ENCODE data around the gene NIN.
A peak's percentile ranks its signal among the peaks of the same experiment; 100 is the strongest.

NIN gene

DNA sequence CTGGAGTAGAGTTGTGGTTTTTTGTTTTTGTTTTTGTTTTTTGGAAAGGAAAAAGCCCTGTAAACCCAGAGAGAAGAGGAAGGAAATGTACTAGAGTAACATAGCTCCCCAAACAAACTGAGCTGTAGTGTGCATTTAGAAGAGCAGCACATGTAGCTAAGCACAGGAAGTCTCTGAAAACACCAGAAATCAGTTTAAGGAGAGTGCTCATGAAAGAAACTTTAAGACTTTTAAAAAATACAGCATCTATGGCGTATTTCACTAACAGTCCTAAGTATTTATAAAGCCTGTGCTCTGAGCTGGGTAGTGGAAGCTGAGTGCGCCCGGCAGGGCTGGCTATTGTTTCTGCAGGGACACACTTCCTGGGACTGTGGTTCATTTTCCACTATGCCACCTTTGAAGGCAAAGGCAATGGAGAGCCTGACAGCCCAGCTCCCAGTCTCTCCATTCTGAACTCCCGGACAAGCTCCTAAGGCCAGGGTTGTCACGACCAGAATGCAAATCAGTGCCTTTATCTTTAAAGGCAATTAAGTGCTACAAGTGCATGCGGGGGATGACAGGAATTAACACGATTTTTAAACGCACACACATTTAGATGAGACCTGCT lies 45.4 kb downstream of the NIN start:
- no peak for DNase-seq

- DNase-seq, result no peak
These were observed 46.1 kb downstream of the NIN start for GRCh38 chr14:50784683-50785456.

GRCh38 chr14:50783563-50783962 lies 47.4 kb downstream of the NIN start:
- DNase-seq, result no peak

GRCh38 chr14:50780393-50780792 lies 50.6 kb downstream of the NIN start:
- DNase-seq, result no peak

GRCh38 chr14:50778721-50779483 lies 52.1 kb downstream of the NIN start:
- no peak for DNase-seq

- no peak for DNase-seq
These were observed 54.4 kb downstream of the NIN start for GRCh38 chr14:50776522-50776921.

- no peak for DNase-seq
These were observed 55.6 kb downstream of the NIN start for GRCh38 chr14:50775357-50775756.

- no peak for DNase-seq
These were observed 56.3 kb downstream of the NIN start for GRCh38 chr14:50774542-50775267.

GRCh38 chr14:50773632-50774541 lies 57.1 kb downstream of the NIN start:
- peak; percentile 61 for DNase-seq

- no peak for DNase-seq
These were observed 58.5 kb downstream of the NIN start for GRCh38 chr14:50772412-50772811.

- no peak for DNase-seq
These were observed 60.4 kb downstream of the NIN start for GRCh38 chr14:50770586-50770985.

DNA sequence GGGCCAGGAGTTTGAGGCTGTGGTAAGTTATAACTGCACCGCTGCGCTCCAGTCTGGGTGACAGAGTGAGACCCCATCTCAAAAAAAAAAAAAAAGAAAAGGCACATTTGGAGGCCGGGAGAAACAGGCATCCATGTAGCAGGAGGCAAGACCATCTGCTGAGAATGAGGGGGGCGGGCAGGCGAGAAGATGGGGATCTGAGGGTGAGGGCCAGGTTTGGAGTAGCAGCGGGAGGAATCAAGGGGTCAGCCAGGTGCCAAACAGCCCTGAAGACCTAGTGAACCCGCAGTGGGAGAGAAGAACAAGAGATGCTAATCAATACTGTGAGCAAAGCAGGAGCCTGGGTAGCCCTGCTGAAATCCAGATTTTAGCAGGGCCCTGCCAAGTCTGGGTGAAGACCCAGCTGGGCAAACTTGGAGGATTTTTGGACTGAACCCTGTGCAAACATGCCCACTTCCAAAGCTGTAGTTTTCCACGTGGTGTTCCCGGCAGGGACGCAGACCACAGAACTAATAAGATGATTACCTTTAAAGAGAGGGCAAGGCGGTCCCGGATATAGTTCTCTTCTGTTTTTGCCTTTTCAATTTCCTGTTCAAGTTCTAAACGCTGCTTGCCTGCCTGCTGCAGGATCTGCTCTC lies 61.0 kb downstream of the NIN start:
- no peak for DNase-seq

DNA sequence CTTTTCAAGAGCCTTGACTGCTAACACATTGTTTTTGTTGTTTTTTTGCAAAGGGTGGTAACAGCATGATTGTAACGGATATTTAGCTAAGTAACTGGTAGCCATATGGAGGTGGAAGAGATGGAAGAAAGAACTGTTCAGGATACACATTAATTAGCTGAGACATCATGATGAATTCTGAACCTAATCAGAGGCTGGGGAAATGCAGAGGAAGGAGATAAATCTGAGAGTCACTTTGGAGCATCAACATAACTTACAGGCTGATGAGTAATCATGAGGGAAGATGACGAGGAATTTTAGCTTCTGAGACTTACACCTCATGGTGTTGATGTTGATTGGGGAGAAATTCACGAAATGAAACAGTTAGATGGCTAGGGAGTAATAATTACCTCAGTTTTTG lies 62.3 kb downstream of the NIN start:
- DNase-seq, result no peak

DNA sequence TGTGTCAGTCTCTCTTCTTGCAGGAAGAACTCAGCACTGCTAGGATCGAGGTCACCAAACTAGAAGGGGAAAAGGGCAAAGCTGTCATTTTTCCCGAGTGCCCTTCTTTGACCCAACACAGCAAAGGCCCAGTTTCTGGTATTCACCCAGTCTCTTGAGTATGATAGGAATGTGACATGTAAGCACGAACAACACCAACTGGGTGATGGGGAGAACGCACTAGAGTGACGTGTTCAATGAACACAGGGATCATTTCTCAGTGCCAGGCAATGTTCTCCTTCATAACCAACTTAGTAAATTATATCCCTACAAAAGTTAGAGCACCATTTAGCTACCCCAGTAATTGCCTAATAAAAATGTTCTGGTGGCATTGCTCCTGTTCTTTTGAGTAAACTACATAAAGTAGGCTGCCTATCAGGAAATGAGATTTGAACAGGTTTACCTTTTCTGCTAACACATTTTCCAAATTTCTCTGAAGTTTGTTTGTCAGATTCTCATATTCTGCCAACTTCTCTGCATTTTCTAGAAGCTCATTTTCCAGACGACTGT lies 64.5 kb downstream of the NIN start:
- DNase-seq, result no peak

- DNase-seq, result peak; percentile 36
These were observed 67.5 kb downstream of the NIN start for GRCh38 chr14:50763382-50764007.

- DNase-seq, result no peak
These were observed 68.0 kb downstream of the NIN start for GRCh38 chr14:50762931-50763300.

DNA sequence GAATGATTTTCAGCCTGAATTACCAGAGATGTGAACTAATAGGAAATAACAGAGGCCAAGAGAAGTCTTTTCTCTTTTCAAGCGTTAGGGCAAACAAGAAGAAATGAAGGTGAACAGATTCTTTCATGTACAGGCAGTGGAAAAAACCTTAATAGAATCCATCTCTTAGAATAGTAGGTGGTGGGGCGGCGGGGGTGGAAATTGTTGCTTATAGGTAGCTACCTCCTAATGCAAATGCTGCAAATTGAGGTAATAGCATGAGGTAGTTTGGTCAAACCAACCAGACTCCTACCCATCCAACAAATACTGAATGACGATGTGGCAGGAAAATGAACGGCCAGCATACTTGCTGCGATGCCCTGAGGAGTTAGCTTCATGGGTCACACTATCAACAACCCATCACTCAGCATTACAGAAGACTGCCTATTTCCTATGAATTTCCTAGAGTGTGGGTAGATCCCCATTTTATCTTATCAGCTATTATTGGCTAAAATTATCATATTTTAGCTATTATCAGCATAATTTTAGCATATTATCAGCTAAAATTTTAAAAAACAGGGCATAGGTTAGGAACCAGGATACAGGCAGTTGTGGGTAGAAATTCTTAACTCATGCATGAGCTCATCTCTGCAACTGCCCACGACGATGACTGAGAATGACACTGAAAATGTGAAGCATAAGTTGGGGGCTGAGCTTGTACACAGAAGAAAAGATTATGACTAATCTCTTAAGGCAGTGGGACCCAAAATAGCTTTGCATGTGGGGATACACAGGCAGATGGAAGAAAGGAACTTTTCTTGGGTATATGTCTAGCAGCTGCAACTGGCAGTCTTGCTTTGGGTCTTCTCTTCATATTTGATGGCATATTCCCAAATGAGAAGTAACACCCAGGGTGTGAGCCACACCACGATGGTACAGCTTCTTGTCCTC lies 68.7 kb downstream of the NIN start:
- no peak for DNase-seq

DNA sequence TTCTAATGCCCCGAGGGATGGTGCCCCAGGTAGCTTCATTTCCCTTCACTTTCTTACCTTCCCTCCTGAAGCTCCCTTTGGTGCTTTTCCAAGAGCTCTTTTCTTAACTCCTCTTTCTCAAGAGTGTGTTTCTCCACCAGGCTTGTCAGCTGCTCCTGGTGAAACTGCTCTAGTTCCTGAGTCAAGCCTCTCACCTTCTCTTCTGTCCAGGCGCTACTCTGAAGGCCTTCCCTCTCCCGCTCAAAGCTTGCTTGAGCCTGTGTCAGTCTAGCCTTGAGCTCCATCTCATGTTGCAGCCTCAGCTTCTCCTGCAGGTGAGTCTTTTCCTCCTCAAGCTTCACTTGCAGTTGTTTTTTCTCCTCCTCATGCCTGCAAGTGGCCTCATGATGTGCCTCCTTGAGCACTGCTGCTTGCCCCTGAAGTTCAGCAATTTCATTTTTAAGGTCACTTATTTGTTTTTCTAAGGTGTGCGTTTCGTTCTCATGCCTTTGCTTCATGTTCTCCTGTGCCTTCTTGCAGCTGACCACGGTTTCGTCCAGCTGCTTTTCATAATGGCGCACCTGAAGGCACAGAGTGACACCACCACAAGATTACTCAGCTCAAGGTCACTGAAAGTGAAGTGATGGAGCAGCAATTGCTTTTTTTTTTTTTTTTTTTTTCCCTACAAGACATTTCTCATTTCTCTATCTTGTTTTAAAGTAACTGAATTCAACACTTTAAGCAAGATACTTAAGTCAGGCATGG lies 71.0 kb downstream of the NIN start:
- no peak for DNase-seq

DNA sequence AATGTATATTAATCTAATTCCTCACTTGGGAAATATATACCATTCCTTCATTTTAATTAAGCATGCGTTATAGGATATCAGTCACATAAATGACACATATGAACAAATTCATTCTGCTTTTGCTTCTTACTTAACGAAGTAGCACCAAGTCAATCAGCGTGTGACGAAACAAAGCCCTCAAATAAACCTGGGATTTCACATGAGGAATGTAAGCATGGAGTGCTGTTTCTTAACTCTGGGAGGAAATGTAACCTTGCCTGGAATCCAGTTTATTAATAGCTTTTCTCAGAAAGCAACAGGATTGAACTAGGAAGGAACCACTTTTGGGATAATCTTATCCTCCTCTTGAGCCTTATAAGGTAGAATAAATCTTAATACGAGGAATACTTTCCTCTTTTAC lies 72.0 kb downstream of the NIN start:
- DNase-seq, result no peak

Measured in DMS53 (cell line).